Psoas muscle (tissue), 8 donors: Measurements from ENCODE around the gene MYO9A. TPM values are rescaled to one million over a fixed set of nuclear protein-coding genes. Genes with fewer than 3 reads are reported as not detected.

Experiments used
- ATAC-seq, 4 donors: fragments of 200-7000 bp; cut with Tn5 transposase; one replicate each; pipeline ENCODE4 v1.9.1; 2020; ENCODE audit warnings: moderate library complexity in 3 of 4, mild to moderate bottlenecking in 2 of 4
- DNase-seq, 2 donors: peaks; one replicate each; pipeline ENCODE4 v3.0.0-alpha.2; 2020
- H3K27ac ChIP-seq: fragments of 200-600 bp; one replicate; pipeline ENCODE4 v1.8.0; 2022
- H3K27me3 ChIP-seq, 3 donors: fragments of 200-600 bp in 1 of 3; one replicate each; pipeline versions ENCODE4 v1.6.1 to v1.8.0; 2013 to 2022; ENCODE audit warnings: low read length in 2 of 3, mild to moderate bottlenecking in 2 of 3, moderate library complexity in 1 of 3; ENCODE audit not compliant: insufficient read depth in 3 of 3
- H3K36me3 ChIP-seq, 2 donors: fragments of 200-600 bp in 1 of 2; one replicate each; pipeline versions ENCODE4 v1.6.1 to v1.8.0; 2013 to 2022; ENCODE audit warnings: low read depth in 1 of 2, mild to moderate bottlenecking in 1 of 2, moderate library complexity in 1 of 2; ENCODE audit not compliant: insufficient read depth in 1 of 2
- H3K4me1 ChIP-seq: fragments of 200-600 bp; one replicate; pipeline ENCODE4 v1.8.0; 2022
- H3K4me3 ChIP-seq: fragments of 200-600 bp; one replicate; pipeline ENCODE4 v1.8.0; 2022; ENCODE audit warnings: mild to moderate bottlenecking
- H3K9me3 ChIP-seq: fragments of 200-600 bp; one replicate; pipeline ENCODE4 v1.8.0; 2022
- CTCF ChIP-seq: fragments of 200-600 bp; IDR thresholded peaks from one replicate; pipeline ENCODE4 v1.8.0; 2022; ENCODE audit warnings: antibody characterized with exemption
- WGBS, 3 donors: extraction: QIAGEN DNeasy Blood & Tissue Kit; methylation state at CpG; one replicate each; pipeline versions ENCODE4 v1.1.6 to v1.1.7; 2013; 5-methylcytosine and 5-hydroxymethylcytosine counted together
- intact Hi-C, 2 donors: fragments of 100-400 bp; cut with DNase I; formaldehyde crosslinking; loops; one replicate each; pipeline versions ENCODE4 v1.11.0 to v1.14.2; 2022
- long read RNA-seq, 2 donors: library from polyadenylated mRNA; unstranded; transcript quantifications; one replicate each; pipeline ENCODE4 v2.0.0, GENCODE V29; 2021
- polyA plus RNA-seq, 3 donors: library from polyadenylated mRNA; stranded (reverse); fragments of 200-250 nt; gene quantifications; one replicate each; pipeline ENCODE4 v1.2.3, GENCODE V29; 2013
- total RNA-seq, 4 donors: library from RNA; stranded (reverse); fragmentation: NEBNext Ultra II Directional in 2 of 4; extraction: Animal tissue kit (Norgen Biotek cat#: 25700) in 2 of 4; gene quantifications; one replicate each; pipeline versions ENCODE4 v1.2.1 to v1.2.4, GENCODE V29; 2021 to 2023
- donor health status: healthy with polysubstance abuse.
- donor health status: DM: no; HTN: no; CAD: no; lungs with moderate emphysema.
- donor health status: Bipolar disorder and iron deficiency.
- donor health status: healthy.
- donor health status: DM: yes; HTN: yes; CAD: no.
- donor health status: DM: no; HTN: no; CAD: no.
- donor health status: DM: no; HTN: no; CAD: no.
- donor health status: DM: yes; HTN: yes; CAD: no.

The MYO9A gene
- total RNA-seq (10 to 100 TPM; 23.0 to 28.4 (median 25.9) TPM), polyA plus RNA-seq (1 to 10 TPM; 3.4 to 8.3 (median 3.6) TPM)
- long read RNA-seq, donor 1, partial matches to known transcripts, result 3 of 4 reads
- long read RNA-seq, donor 1, other reads (novel, unspliced or antisense), result 1 of 4 reads
- long read RNA-seq, donor 2, partial matches to known transcripts, result 11 of 23 reads
- long read RNA-seq, donor 2, other reads (novel, unspliced or antisense), result 12 of 23 reads

DNA sequence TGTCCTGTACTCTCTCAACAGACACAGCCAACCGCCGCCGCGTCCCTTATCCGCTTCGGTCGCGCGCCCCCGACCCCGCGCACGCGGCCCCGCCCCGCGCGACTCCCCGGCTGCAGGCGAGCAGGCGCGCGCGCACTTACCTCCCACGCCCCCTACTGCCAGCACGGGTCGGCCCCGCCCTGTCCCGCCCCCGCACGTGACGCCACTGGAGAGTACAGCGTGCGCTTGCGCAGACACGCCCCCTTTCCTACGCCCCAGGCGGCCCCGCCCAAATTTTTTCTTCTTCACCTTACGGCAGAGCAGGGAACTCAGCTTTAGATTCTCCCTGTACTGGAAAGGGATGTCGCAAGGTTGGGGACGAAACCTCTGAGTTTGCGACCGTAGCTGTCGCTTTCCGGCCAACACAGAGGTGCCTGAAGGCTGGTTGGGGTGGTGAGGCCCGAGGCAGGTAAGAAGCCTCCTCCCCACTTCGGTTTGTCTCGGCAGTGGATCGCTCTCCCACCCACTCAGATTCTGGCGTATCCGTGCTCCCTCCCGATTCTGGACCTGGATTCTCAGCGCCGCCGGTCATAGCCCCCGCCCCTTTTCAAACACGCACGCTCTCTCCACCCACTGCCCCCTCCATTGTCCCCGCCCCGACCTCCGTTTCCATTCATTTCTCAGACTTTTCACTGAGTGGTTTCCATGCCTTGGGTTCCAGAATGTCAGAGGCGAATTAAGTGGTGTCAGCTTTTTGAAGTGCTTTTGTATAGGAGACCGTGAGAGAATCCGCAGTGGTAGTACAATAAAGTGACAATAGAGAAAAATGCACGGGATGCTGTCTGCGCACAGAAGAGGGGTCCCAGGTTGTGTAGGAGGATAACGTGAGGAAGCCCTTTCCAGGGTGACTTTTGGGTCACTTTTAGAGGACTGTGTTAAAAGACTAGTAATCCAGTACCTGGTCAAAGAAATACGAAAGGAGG lies at the start of gene MYO9A, which contains the start of gene SENP8:
TSS of gene MYO9A (minus strand) at position 134 of the 962 bp plus-strand sequence. CDS start 71,587 bp downstream, outside the sequence.
TSS of gene SENP8 (plus strand) at position 387 of the 962 bp plus-strand sequence. CDS start 21,221 bp downstream, outside the sequence.
- Histone ChIP-seq H3K9me3 (no peaks in the 10 kb centered on the region), H3K36me3 (no peaks in the 10 kb centered on the region), H3K27ac (peak within 1 kb of the TSS; percentile 95), H3K4me1 (peaks cover 33% of the 10 kb centered on the region), H3K4me3 (peak within 1 kb of the TSS; percentile 87), H3K27me3 (no peaks in the 10 kb centered on the region)
- peak; percentile 88 to 93 (median 92) for ATAC-seq
- peak; percentile 13 for TF ChIP-seq CTCF
- 0 to 1% (median 1%) methylated on average over 55 to 69 of the region's 69 CpGs for WGBS, 3 donors
- DNase-seq, result peak; percentile 98 to 99
- intact Hi-C loops, result loop anchor here in 1 of 2 donors (5.0 kb wide), 1 partner anchor 154 kb away; the partner anchor contains the start of gene PARP6

GRCh38 chr15:72167445-72167844 lies 49.5 kb upstream of the MYO9A start:
- Histone ChIP-seq H3K4me1 (no peaks in the 10 kb centered on the region), H3K36me3 (no peaks in the 10 kb centered on the region), H3K9me3 (no peaks in the 10 kb centered on the region), H3K27ac (no peak overlapping the region), H3K4me3 (no peak overlapping the region), H3K27me3 (no peaks in the 10 kb centered on the region)
- ATAC-seq (no peak), DNase-seq (no peak)
- 64 to 83% (median 65%) methylated on average over 5 to 6 of the region's 6 CpGs for WGBS, 3 donors
- no peak for TF ChIP-seq CTCF
- intact Hi-C loops, result no loop called here

DNA sequence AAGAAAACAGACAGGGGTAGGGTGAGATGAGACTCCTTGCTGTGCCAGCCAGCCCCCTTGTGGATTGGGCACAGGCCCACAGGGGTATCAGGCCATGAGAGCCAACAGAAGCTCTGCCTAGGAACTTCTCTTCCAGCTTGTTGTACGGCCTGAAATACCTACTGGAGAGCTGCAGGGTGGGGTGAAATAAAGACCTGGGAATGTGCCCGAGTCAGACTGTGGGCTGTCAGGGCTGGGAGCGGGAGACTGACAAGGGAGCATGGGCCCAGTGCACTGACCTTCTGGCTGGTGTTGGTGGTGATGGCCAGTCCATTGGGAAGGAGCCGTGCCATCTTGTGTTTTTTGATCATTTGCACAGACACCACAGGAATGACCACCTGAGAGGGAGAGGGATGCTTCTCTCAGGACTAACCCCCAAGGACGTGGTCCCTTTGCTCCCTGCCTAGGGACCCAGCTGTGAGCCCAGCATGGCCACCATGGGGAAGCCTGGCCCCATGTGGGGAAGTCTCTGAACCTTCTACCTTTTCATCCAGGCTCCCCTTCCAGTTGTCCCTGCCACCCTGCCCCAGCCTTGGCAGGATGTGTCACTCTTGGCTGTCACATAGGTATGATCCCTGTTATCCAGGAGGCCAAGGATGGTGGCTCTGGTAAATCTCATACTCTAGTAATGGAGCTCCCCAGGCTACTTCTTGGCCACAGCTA lies 48.9 kb upstream of the MYO9A start:
- WGBS, 3 donors, result 90 to 91% (median 90%) methylated on average over 5 of the region's 5 CpGs
- intact Hi-C loops, result no loop called here

More for the DNA sequence above, 48.9 kb upstream of the MYO9A start:
- DNase-seq (no peak), ATAC-seq (no peak)
- no peaks in the 10 kb centered on the region for H3K36me3 ChIP-seq
- no peak for TF ChIP-seq CTCF
- H3K4me1 ChIP-seq, result no peaks in the 10 kb centered on the region
- H3K9me3 ChIP-seq, result no peaks in the 10 kb centered on the region
- no peaks in the 10 kb centered on the region for H3K27me3 ChIP-seq
- no peak overlapping the region for H3K4me3 ChIP-seq
- H3K27ac ChIP-seq, result no peak overlapping the region
